A673 (cell line): ENCODE results near the gene CEP95.

ENCODE experiments used
- EZH2 ChIP-seq: fragments of 200-600 bp; sonication (generic); IDR thresholded peaks from 2 replicates; pipeline ENCODE4 v1.6.1; 2017; ENCODE audit warnings: borderline replicate concordance, low read depth, mild to moderate bottlenecking, mixed read lengths, antibody characterized with exemption, low read length; ENCODE audit not compliant: poor library complexity, severe bottlenecking
- TF ChIP-seq, protein P1 (sequence below): fragments of 300-800, 200-600 bp; sonication (generic); conservative IDR thresholded peaks from 2 replicates; pipeline ENCODE4 v1.5.1; 2017; ENCODE audit warnings: low read depth, mild to moderate bottlenecking, antibody characterized with exemption, low read length, moderate library complexity, mixed read lengths

DNA sequence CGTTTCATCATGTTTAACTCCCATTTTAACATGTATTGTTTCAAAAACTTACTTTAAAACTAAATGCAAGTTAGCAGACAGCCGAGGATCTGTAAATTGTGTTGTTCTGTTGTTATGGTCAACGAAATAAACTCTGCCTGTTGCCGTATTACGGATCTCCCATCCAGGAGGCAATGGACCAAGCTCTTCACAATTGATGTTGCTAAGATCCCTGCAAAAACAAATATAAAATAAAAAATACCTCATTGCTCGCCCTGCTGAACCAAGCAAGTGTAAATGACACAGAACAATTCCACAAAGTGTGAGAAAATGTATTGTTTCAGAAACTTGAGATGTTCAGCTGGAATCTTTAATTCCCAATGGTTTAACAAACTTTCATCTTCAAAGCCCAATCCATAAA, 65.0 kb downstream of the CEP95 start:
- TF ChIP-seq, protein P1, sequence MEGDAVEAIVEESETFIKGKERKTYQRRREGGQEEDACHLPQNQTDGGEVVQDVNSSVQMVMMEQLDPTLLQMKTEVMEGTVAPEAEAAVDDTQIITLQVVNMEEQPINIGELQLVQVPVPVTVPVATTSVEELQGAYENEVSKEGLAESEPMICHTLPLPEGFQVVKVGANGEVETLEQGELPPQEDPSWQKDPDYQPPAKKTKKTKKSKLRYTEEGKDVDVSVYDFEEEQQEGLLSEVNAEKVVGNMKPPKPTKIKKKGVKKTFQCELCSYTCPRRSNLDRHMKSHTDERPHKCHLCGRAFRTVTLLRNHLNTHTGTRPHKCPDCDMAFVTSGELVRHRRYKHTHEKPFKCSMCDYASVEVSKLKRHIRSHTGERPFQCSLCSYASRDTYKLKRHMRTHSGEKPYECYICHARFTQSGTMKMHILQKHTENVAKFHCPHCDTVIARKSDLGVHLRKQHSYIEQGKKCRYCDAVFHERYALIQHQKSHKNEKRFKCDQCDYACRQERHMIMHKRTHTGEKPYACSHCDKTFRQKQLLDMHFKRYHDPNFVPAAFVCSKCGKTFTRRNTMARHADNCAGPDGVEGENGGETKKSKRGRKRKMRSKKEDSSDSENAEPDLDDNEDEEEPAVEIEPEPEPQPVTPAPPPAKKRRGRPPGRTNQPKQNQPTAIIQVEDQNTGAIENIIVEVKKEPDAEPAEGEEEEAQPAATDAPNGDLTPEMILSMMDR, result no peak
- TF ChIP-seq EZH2, result no peak
